Testis (tissue), 3 donors: ENCODE measurements around the gene ADRA2A. TPM values are rescaled to one million over a fixed set of nuclear protein-coding genes. Genes with fewer than 3 reads are reported as not detected.

ENCODE experiments used
- DNase-seq: peaks from one replicate; pipeline ENCODE4 v3.0.0-alpha.2; 2019
- H3K27ac ChIP-seq, 2 donors: fragments of 200-600 bp; sonication (generic); one replicate each; pipeline ENCODE4 v1.5.1; 2019
- H3K27me3 ChIP-seq: fragments of 200-600 bp; sonication (generic); one replicate; pipeline ENCODE4 v1.5.1; 2019
- H3K36me3 ChIP-seq: fragments of 200-600 bp; sonication (generic); one replicate; pipeline ENCODE4 v1.5.1; 2017; ENCODE audit warnings: low read depth; ENCODE audit errors: missing control alignments
- H3K4me1 ChIP-seq: fragments of 200-600 bp; sonication (generic); one replicate; pipeline ENCODE4 v1.5.1; 2019
- H3K4me3 ChIP-seq, 2 donors: fragments of 200-600 bp; sonication (generic); one replicate each; pipeline ENCODE4 v1.5.1; 2017 to 2019
- H3K9me3 ChIP-seq: fragments of 200-600 bp; sonication (generic); one replicate; pipeline ENCODE4 v1.5.1; 2017
- CTCF ChIP-seq, 3 experiments: fragments of 450-650 bp in 2 of 3; fragments of 200-600 bp in 1 of 3; sonication (generic) in 1 of 3; IDR thresholded peaks; one replicate each; pipeline ENCODE4 v1.5.1; 2016 to 2019; ENCODE audit warnings: antibody characterized with exemption in 3 of 3, mild to moderate bottlenecking in 2 of 3, moderate library complexity in 1 of 3
- POLR2A ChIP-seq: fragments of 450-650 bp; IDR thresholded peaks from one replicate; pipeline ENCODE4 v1.6.1; 2017; ENCODE audit warnings: antibody characterized with exemption, mild to moderate bottlenecking, moderate library complexity
- WGBS, 2 donors: methylation state at CpG; one replicate each; pipeline ENCODE4 v1.1.5; 2018; 5-methylcytosine and 5-hydroxymethylcytosine counted together
- intact Hi-C: fragments of 100-400 bp; cut with DNase I; formaldehyde crosslinking; loops from one replicate; pipeline ENCODE4 v1.15.1; 2023; ENCODE audit warnings: low total_unique reads
- polyA plus RNA-seq: library from polyadenylated mRNA; stranded (reverse); fragments of 350-450 nt; fragmentation: Illumina TruSeq; extraction: RNeasy Lipid Tissue Mini Kit (QIAGEN cat#74804); gene quantifications from one replicate; pipeline ENCODE4 v1.2.3, GENCODE V29; 2014; ENCODE audit warnings: low read depth, low replicate concordance; ENCODE audit not compliant: insufficient read depth
- total RNA-seq, 2 donors: library from RNA; depleted of rRNA; stranded (reverse); fragments of >200 nt; gene quantifications; one replicate each; pipeline ENCODE4 v1.2.3, GENCODE V29; 2016

Gene ADRA2A
- total and polyA plus RNA-seq, 3 donors from 2014 or later: 5.7 to 6.9 (median 6.5) TPM

GRCh38 chr10:111102359-111102837 is 25.6 kb downstream of the ADRA2A start:
- intact Hi-C loops: no loop called here
- H3K27me3 ChIP-seq: no peaks in the 10 kb centered on the region
- H3K9me3 ChIP-seq: no peaks in the 10 kb centered on the region
- H3K4me3 ChIP-seq: no peak overlapping the region
- 89 to 100% methylated on average over 1 to 4 of the region's 4 CpGs for WGBS, 2 donors
- no peak overlapping the region for H3K27ac ChIP-seq
- H3K36me3 ChIP-seq: no peaks in the 10 kb centered on the region
- no peak for TF ChIP-seq POLR2A
- TF ChIP-seq CTCF (IDR thresholded peaks at IDR 0.05): no peak
- DNase-seq: no peak
- H3K4me1 ChIP-seq: no peaks in the 10 kb centered on the region

GRCh38 chr10:111103196-111103840 is 26.5 kb downstream of the ADRA2A start:
- Histone ChIP-seq H3K36me3 (no peaks in the 10 kb centered on the region), H3K4me1 (no peaks in the 10 kb centered on the region), H3K27me3 (no peaks in the 10 kb centered on the region), H3K9me3 (no peaks in the 10 kb centered on the region), H3K4me3 (no peak overlapping the region), H3K27ac (no peak overlapping the region)
- TF ChIP-seq POLR2A (no peak), CTCF (IDR thresholded peaks at IDR 0.05) (no peak)
- intact Hi-C loops: no loop called here
- no peak for DNase-seq
- WGBS, 2 donors: 44 to 49% methylated on average over 7 of the region's 7 CpGs

GRCh38 chr10:111104811-111105210 is 28.0 kb downstream of the ADRA2A start:
- TF ChIP-seq POLR2A (no peak), CTCF (IDR thresholded peaks at IDR 0.05) (no peak)
- Histone ChIP-seq H3K27me3 (no peaks in the 10 kb centered on the region), H3K36me3 (no peaks in the 10 kb centered on the region), H3K9me3 (no peaks in the 10 kb centered on the region), H3K4me1 (no peaks in the 10 kb centered on the region), H3K4me3 (no peak overlapping the region), H3K27ac (no peak overlapping the region)
- no peak for DNase-seq
- intact Hi-C loops: no loop called here
- WGBS, 2 donors: 68 to 86% methylated on average over 20 of the region's 20 CpGs

- Histone ChIP-seq H3K36me3 (no peaks in the 10 kb centered on the region), H3K9me3 (no peaks in the 10 kb centered on the region), H3K4me1 (no peaks in the 10 kb centered on the region), H3K27me3 (no peaks in the 10 kb centered on the region), H3K4me3 (no peak overlapping the region), H3K27ac (no peak overlapping the region)
- DNase-seq: no peak
- intact Hi-C loops: no loop called here
- 91 to 93% methylated on average over 7 to 8 of the region's 8 CpGs for WGBS, 2 donors
- no peak for TF ChIP-seq CTCF (IDR thresholded peaks at IDR 0.05)
- TF ChIP-seq POLR2A: no peak
Measured at GRCh38 chr10:111106081-111106480, 29.3 kb downstream of the ADRA2A start.

GRCh38 chr10:111107023-111107422 is 30.2 kb downstream of the ADRA2A start:
- WGBS, 2 donors: 64 to 80% methylated on average over 1 to 4 of the region's 4 CpGs
- Histone ChIP-seq H3K4me3 (no peak overlapping the region), H3K27me3 (no peaks in the 10 kb centered on the region), H3K4me1 (no peaks in the 10 kb centered on the region), H3K27ac (no peak overlapping the region), H3K9me3 (no peaks in the 10 kb centered on the region), H3K36me3 (no peaks in the 10 kb centered on the region)
- no peak for DNase-seq
- TF ChIP-seq CTCF (IDR thresholded peaks at IDR 0.05) (no peak), POLR2A (no peak)
- intact Hi-C loops: no loop called here
